NT2/D1 (cell line): Measurements from ENCODE around the gene SLC24A4.

Experiments used
- SUZ12 ChIP-seq: IDR thresholded peaks from 2 replicates; pipeline ENCODE4 v1.6.1; 2011; ENCODE audit not compliant: insufficient read length, insufficient read depth; ENCODE audit errors: extremely low read depth
- ZNF274 ChIP-seq: IDR thresholded peaks from 2 replicates; pipeline ENCODE4 v1.6.1; 2011; ENCODE audit warnings: mild to moderate bottlenecking, low read depth, low read length

DNA sequence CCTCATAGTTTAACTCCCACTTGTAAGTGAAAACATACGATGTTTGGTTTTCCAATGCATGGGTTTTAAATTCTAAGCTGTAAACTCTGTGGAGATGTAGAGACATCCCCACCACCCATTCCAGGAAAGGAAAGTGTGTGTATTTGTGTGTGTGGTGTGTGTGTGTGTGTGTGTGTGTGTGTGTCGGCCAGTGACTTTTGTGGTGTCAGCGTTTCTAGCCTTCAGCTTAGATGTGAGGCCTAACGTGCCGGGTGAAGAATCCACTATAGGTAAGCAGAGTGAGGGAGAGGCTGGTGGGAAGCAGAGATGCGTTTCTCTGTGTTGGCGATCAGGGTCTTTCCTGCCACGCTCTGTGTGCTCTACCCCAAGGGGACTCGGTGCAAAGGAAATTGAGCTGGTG, 93.0 kb downstream of the SLC24A4 start:
- TF ChIP-seq ZNF274 (no peak), SUZ12 (no peak)
